DND-41 (cell line): Measurements from ENCODE around the gene GJB4.

Experiments
- CTCF ChIP-seq: IDR thresholded peaks from 2 replicates; pipeline ENCODE4 v1.5.1; 2012; ENCODE audit warnings: borderline replicate concordance, low read length, moderate library complexity, mild to moderate bottlenecking; ENCODE audit not compliant: poor library complexity, severe bottlenecking; ENCODE audit errors: extremely low read depth
- EZH2 ChIP-seq: IDR thresholded peaks from 3 replicates; pipeline ENCODE4 v1.6.1; 2012; ENCODE audit warnings: borderline replicate concordance, low read depth, mild to moderate bottlenecking, moderate library complexity, low read length, inconsistent platforms; ENCODE audit not compliant: severe bottlenecking

DNA sequence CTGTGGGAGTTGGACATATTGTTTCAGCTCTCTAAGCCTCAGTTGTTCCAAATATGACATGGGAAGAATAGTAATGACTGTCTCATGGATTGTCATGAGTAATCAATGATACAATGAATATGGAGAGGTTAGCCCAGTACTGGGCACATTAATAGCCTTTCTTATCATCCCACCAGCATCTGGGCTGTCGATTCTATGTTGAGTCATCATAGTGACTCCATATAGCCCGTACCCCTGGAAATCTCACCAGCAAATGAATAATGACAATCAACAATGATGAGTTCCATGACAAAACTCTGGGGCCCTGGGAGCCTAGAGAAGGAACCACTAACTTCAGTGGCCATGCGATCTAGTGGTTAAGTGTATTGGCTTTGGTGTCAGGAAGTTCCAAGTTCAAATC lies 44.4 kb upstream of the GJB4 start:
- TF ChIP-seq EZH2, result no peak
- no peak for TF ChIP-seq CTCF
